GM18511 (cell line): ENCODE data around the gene IL1RAP.
"Not testable (repeated sequence)": the region's sequence is repeated elsewhere in the genome, so short reads cannot be mapped to it uniquely, and the experiment has no call there.

ENCODE experiments used
- ATAC-seq: cut with Tn5 transposase; IDR thresholded peaks from one replicate; pipeline ENCODE4 v1.9.1; 2021; ENCODE audit warnings: mild to moderate bottlenecking, moderate library complexity; ENCODE audit not compliant: unreplicated experiment

The IL1RAP gene

GRCh38 chr3:190644766-190645165 is 130.9 kb downstream of the IL1RAP start:
- no peak for ATAC-seq

GRCh38 chr3:190645932-190646460 is 132.1 kb downstream of the IL1RAP start:
- no peak for ATAC-seq

DNA sequence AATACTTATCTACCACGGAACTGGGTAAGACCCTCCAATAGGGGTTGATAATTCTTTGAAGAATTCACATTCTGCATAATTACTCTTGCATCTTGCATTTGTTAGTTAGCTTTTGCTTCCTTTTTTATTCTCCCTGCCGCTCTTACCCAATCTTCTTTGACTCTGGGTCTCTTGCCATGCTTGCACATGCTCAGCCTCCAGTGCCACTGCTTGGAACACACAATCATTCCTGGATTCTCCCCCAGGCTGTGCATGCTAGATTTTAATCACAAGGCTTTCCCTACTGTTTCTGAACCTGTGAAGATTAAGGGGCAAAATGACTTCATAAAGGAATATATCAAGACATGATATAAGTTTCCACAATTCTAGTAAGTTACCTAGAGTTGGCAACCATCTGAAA is 133.1 kb downstream of the IL1RAP start:
- ATAC-seq, result no peak

DNA sequence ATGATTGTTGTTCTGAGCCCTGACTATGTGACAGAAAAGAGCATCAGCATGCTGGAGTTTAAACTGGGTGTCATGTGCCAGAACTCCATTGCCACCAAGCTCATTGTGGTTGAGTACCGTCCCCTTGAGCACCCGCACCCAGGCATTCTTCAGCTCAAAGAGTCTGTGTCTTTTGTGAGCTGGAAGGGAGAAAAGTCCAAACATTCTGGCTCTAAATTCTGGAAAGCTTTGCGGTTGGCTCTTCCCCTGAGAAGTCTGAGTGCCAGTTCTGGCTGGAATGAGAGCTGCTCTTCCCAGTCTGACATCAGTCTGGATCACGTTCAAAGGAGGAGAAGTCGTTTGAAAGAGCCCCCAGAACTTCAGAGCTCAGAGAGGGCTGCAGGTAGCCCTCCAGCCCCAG is 142.0 kb downstream of the IL1RAP start:
- no peak for ATAC-seq

GRCh38 chr3:190658106-190658505 is 144.2 kb downstream of the IL1RAP start:
- ATAC-seq, result no peak

DNA sequence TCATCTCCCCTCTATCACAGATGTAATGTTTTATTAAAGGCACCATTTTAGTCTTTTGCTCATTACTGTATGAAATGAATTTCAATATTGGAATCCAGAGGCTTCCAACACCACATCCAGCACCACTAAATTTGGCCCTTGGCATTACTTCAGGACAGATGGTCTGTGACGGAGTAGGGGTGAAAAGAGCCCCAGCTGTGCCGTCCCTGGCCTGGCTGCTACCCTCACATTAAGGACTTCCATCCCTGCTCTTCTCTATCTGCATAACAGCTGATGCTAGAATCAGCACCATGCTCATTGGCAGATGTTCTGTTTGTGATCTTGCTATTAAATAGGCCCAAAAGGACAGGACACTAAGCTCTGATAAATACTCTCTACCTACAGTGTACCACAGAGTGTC is 152.9 kb downstream of the IL1RAP start:
- ATAC-seq, result no peak

DNA sequence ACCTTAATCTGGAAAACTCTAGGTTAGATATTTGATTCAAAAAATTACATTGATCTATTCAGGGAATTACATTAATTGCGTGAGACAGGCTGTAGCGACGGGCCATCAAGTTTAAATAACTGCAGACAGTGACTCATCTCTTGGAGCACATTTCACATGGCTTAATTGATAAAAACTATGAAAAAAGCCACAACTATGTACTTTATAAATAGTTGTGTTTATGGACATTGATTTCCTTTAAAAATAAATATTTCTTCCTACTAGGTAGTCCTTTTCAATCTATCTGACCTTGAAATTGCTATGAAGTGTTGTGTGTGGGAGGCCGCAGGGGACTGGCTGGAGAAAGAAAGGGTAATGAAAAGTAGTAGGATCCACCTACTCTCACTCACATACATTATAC is 157.8 kb downstream of the IL1RAP start:
- ATAC-seq, result no peak

GRCh38 chr3:190673148-190673547 is 159.3 kb downstream of the IL1RAP start:
- ATAC-seq, result no peak

DNA sequence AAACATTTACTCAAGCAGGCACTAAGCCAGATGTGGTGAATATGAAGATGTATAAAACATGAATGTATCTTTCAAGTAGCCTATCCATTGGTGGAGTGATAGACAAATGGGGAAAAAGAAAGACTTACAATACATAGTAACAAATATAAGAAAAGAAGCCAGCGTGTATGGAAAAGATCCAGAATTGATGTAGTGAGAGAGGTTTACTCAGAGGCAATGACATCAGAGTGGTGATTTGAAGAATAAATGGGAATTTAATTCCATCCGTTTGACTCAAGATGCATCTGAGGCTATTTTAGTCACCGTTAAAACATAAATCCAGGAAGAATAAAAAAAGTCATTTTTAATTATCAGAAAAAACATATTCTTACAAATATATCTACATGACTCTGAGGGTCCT is 162.6 kb downstream of the IL1RAP start:
- ATAC-seq, result no peak

DNA sequence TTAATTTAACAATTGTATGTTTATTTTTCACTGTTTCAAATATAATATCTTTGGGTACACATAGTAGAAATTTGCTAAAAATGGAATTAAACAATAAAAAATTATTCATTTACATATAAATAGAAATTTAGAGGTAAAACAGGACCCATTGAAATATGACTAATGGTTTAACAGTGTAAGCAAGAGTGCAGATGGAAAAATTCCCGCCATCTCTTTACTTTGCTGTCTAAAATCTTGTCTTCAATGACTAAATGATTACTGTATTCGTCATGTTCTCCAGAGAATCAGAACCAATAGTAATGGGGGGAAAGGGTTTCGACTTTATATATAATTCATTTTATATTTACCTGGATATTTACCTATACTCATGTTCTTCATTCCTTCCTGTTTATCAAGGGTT is 163.1 kb downstream of the IL1RAP start:
- ATAC-seq, result no peak

GRCh38 chr3:190677868-190678267 is 164.0 kb downstream of the IL1RAP start:
- not testable (repeated sequence) for ATAC-seq

DNA sequence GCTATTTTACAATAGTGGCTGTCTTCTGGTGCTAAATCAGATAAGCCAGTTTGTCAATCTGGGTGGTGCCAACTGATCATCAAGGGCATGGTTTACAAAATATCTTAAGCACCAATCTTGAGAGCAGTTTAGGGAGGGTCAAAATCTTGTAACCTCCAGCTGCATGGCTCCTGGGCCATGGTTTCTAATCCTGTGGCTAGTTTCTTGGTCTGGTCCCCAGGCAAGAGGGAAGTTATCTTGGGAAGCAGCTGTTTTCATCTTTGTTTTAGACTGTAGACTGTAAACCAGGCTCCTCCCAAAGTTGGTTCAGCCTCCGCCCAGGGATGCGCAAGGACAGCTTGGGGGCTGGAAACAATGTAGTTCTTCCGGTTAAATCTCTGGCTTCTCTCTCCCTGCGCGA is 166.8 kb downstream of the IL1RAP start:
- ATAC-seq, result no peak

DNA sequence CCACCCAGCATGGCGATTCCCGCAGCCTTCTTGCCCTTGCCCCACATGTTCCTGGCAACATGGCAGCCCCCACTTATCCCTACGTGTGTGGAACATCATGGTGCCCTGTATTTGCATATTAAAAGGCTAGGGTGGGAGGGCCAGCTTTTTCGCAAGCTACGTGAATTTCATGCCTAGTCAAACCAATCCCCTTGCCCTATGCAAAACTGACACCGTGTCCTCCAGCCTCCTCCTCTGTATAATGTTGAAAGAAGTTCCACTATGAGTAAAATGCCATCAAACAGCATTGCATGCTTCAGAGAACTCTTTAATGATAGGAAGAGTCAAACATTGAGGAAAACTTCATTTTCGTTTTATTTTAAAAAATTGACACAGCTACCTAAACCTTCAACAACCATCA is 170.9 kb downstream of the IL1RAP start:
- ATAC-seq, result no peak

DNA sequence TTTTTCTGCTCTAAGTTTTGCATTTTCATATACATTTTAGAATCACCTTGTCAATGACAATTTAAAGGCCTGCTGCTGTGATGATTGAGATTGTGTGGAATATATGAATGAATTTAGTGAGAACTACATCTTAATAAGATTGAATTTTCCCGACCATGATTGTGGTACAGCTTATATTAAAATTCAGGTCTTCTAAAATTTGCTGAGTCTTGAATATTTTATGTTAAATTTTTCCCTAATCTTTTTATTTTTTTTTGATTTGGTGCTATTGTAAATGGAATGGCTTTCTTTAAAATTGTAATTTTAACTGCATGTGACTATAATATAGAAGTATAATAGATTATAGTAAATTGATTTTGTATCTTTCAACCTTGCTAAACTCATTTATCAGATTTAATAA is 172.1 kb downstream of the IL1RAP start:
- ATAC-seq, result no peak

- no peak for ATAC-seq
Observed at GRCh38 chr3:190690246-190690645, 176.4 kb downstream of the IL1RAP start.

DNA sequence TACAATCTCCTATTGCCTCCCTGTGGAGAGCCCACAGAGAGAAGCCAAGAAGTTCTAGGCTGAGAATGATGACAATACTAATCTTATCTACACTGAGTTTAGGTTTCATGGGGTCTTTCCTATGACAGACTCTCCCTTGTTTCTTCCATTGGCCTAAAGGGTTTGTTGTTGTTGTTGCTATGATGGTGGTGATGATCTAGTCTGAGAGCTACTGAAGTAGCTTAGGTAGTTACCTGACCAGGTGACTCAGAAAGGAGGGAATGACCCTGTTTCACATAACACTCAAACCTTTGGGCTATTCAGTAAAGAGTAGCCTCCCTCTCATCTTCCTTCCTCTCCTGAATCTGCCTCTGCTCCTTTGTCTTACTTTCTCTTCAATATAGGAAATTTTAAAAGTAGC is 178.4 kb downstream of the IL1RAP start:
- ATAC-seq, result no peak

DNA sequence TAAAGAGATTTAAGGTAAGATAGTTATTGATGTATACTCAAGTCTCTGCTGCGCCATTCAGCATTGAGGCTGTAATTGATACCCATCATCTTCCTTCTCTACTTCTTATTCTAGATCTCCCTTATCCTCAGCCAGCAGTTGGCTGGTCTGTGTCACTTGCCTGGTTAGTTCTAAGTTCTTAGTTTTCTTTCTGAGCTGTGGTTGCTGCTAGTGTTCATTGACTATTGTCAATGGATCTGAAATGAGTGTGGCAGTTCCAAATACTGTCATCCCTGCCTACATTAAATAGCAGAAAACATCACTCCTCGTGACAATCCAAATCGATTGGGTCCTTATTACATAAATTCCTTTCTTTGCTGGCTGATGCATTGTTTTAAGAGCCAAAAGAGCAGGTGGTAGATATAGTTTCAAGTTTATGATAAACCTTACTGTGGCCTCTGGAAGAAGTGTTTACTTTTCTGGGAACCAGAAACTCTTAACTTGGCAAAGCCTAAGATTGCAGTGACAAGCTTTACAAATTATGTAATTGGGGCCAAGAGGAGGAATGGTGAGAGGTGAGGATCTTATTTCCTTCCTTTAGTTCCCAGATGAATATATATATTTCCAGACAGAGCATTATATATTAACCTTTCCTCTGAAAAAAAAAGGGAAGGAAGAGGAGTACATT is 180.6 kb downstream of the IL1RAP start:
- no peak for ATAC-seq

GRCh38 chr3:190695225-190695624 is 181.3 kb downstream of the IL1RAP start:
- ATAC-seq, result no peak

- no peak for ATAC-seq
Observed at GRCh38 chr3:190695994-190696393, 182.1 kb downstream of the IL1RAP start.

DNA sequence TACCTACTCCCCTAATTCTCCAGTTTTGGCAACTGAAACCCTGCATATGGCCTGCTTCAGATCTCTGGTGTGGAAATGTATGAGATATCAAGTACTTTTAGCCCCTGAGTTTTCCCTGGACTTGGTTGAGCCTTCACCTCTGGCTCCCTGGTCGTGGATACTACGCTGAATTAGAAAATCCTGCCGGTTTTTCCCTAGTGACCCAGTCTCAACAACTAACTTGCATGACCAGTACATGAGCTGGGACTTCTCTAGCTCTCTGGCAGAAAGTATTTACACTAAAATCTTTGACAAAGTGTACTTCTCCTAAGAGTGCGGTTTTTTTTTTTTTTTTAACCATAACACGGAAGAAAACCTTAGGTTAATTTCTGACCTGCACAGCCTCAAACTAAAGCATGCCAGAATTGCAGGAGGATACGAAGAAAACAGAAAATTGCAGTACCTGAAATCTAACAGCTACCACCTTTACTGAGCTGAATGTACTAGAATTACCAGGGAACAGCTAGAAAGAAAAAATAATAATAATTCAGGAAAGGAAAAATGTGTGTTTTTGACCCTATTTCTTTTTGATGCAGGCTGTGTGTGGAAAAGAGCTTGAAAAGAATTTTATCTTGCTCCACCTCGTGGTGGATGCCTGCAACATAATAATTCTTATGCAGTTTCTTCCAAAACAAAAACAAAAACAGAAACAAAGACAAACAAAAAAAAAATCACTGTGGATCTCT is 183.1 kb downstream of the IL1RAP start:
- ATAC-seq, result no peak

GRCh38 chr3:190697502-190697830 is 183.6 kb downstream of the IL1RAP start:
- ATAC-seq, result no peak

DNA sequence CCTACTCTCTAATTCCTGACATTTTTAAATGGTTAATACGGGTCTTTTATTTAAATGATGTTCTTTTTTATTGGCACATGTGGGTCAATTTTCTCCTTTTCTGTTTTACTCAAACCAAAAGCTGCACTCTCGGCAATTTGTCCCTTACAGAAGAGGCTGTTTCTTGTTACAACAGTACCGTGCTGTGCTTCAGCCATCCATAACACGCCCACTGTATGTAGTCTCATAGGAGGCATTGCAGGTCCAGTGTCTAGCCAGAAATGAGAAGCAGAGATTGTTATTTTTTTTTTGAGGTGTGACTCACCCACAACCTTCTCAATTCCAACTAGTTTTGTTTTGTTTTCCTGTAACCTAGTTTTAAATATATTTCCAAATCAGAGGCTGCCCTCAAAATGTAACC is 184.0 kb downstream of the IL1RAP start:
- ATAC-seq, result no peak

- ATAC-seq, result no peak
Observed at GRCh38 chr3:190699776-190700175, 185.9 kb downstream of the IL1RAP start.
